Amniotic epithelial cell (primary cell): ENCODE measurements around the gene RAB3GAP1.
A peak's percentile ranks its signal among the peaks of the same experiment; 100 is the strongest.
"Not testable (repeated sequence)": the region's sequence is repeated elsewhere in the genome, so short reads cannot be mapped to it uniquely, and the experiment has no call there.

Source experiments
- DNase-seq: peaks from one replicate; pipeline ENCODE4 v3.0.0-alpha.2; 2010; ENCODE audit warnings: low read depth

RAB3GAP1 gene

GRCh38 chr2:135052042-135052876, at the start of gene RAB3GAP1:
TSS of gene RAB3GAP1 (plus strand) at chr2:135052292. CDS start at chr2:135052308, 16 bp downstream.
- DNase-seq, result peak; percentile 83

DNA sequence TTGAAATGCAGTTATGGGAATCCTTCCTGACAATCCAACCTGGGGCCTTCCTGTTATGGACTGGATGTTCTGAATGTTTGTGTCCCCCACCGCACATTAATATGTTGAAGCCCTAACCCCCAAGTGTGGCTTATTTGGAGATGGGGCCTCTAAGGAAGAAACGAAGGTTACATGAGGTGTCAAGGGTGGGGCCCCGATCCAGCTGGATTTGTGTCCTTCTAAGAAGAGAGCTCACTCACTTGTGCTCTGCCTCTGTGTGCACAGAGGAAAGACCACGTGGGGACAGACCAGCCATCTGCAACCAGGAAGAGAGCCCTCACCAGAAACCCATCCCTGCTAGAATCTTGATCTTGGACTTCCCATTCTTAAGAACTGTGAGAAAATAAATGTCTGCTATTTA, 49.3 kb upstream of the RAB3GAP1 start:
- DNase-seq, result no peak

GRCh38 chr2:135004005-135004746, 47.9 kb upstream of the RAB3GAP1 start:
- peak; percentile 56 for DNase-seq

DNA sequence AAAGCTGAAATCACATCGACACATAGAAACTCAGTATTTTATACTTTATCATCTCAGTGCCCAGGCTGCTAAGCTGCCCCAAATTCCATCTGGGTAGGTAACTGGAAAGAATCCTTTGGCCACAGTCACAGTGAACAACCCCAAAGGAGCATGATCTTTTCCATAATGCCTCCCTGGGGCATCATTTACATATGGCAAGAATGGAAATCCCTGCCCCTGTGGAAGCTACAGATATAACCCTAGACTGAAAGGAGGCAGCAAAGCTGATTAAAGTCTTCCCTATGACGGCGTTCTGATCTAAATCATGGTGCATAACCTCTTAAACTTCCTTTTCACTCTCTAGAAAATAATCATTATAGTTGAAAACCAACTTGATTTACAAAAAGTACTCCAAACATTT, 46.3 kb upstream of the RAB3GAP1 start:
- DNase-seq, result no peak

DNA sequence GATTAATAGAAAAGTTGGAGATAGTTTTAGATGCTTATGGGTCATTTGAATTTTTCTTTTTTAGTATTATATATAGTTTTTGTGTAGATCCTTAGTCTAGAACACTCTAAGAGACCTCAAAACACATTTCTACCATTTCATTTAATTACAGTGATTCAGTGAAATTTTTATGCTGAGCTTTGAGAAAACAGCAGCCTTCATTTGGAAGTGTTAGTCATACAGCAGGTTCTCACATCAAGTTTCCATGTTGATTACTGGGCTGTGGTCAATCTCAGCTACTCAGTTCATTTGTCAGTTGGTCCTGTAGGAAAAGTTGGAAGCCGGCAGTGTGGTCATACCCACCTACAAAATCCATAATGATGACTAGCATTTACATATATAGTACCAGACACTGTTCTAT, 42.8 kb upstream of the RAB3GAP1 start:
- no peak for DNase-seq

DNA sequence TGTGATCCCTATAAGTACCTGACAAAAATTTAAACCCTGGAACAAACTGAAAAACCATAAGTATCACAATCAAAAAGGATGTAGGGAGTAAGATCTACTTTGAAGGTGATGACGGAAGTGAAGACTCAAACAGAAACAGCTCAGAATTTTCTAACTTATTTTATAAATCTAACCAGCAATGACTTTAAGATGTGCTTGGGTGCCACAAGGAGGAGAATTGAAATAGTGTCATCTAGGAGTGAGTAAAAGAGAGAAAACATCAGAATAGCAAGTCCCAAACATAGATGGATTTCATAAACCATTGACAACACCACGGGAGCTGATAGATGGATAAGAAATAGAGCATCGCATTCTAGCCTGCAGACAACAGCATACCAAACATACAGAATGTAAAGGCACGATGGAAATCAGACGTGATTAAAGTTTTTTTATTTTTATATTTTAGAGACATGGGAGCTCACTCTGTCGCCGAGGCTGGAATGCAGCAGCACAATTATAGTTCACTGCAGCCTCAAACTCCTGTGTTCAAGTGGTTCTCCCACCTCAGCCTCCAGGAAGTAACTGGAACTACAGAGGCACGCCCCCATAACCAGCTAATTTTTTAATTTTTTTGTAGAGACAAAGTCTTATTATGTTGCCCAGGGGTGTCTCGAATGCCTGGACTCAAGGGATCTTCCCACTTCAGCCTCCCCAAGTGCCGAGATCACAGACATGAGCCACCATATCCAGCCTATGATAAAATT, 41.7 kb upstream of the RAB3GAP1 start:
- no peak for DNase-seq

DNA sequence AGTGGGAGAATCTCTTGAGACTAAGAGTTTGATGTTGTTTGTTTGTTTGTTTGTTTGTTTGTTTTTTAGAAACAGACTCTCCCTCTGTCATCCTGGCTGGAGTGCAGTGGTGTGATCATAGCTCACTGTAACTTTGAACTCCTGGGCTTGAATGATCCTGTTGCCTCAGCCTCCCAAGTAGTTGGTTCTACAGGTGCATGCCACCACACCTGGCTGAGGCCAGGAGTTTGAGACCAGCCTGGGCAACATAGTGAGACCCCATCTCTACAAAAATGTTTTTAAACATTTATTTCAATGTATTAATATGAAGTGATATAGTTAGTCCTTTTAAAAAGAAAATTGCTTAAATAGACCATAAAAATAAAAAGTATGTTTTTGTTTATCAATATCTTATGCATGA, 40.5 kb upstream of the RAB3GAP1 start:
- DNase-seq, result no peak

- no peak for DNase-seq
Observed at GRCh38 chr2:135021618-135022017, 30.5 kb upstream of the RAB3GAP1 start.

DNA sequence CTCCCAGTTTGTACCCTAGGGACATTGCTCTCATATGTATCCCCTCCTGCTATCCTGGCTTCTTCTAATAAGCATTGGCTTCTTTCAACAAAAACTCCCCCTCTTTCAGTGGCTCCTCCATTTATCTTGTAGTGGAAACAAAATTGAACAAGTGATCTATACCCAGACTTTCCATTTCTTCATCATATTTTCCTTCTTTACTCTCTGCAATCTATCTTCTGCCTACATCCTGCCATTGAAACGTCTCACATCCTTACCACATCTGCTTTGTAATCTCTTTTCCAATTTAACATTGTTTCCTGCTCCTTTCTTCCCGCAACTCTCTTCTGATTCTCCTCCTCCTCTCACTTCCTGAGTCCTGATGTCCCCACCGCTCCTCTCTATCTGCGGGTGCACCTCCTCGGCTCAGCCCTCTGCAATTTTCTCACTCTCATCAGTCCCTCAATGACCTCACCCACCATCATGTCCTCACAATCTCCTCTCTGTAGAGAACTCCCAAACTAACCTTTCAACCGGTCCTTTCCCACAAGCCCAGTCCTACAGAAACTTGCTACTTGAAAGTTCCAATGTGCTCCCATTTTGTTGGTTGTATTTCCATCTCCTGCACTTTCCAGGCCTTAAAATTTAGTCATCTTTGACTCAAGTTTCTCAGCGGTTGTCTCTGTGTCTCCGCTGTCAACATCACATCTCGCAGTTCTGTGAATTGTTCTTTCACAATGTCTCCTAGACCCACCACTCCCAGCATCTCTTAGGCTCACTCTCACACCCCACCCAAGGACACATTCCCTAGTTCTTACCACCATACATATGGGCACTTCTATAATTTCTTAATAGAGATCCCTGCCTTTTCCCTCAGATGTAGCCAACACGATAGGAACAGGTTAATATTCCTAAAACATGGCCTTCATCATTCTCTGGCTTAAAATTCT, 28.9 kb upstream of the RAB3GAP1 start:
- DNase-seq, result no peak

DNA sequence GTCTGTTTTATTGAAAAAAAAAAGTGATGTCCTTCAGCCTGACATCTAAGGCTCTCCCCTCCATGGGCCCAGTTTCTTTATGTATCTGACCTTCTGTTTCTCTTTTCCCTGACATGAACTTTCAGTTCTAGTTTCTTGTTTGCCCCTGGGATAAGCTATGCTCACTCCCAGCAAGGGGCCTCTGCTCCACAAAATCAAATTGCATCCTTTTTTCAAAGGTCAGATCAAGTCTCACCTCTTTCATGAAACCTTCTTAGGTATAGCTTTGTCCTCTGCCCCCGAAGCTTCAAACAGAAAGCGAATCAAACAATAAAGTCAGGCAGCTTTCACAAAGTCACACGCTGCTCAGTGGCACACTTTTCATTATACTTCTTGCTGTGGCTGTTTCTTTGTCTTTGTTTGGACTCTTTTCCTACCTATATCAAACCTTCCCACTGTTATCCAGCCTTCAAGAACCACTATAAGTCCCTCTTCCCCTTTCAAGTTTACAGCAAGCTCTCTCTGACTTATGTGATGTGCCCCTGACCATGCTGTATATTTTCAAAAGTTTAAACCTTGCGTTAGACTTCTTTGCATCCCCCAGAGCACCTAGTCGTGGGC, 28.1 kb upstream of the RAB3GAP1 start:
- DNase-seq, result no peak

DNA sequence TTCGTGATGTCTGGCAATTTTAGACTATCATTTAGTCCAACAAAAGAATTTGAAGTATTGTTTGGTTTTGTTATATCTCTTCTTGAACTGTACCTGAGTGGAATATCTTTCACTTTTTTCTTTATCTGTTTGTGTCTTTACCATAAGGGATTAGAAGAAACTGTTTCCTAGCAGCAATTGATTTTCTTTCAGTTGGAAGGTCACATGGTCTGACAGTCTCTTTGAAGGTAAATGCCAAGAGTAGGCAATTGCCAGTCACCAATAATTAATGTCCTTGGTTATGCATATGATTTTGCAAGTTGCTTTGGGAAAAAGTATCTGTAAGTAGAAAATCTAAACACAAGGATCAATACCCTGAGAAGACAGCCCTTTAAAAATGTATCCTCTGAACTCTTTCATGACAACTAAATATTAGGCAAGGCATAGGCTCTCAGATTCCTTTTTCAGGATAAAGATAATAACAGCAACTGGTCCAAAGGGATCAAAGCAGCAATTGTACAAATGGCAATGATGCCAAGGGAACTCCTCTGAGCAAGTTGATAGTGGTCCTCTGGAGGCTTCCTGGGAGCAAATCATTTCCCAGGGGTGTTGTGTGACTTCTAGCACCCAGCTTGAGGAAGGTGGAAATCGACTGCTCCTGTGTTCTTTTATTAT, 22.5 kb upstream of the RAB3GAP1 start:
- DNase-seq, result no peak

GRCh38 chr2:135030826-135031225, 21.3 kb upstream of the RAB3GAP1 start:
- peak; percentile 78 for DNase-seq

DNA sequence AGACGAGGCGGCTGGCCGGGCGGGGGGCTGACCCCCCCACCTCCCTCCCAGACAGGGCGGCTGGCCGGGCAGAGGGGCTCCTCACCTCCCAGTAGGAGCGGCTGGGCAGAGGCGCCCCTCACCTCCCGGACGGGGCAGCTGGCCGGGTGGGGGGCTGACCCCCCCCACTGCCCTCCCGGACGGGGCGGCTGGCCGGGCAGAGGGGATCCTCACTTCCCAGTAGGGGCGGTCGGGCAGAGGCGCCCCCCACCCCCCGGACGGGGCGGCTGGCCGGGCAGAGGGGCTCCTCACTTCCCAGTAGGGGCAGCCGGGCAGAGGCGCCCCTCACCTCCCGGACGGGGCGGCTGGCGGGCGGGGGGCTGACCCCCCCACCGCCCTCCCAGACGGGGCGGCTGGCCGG, 18.9 kb upstream of the RAB3GAP1 start:
- DNase-seq, result not testable (repeated sequence)

DNA sequence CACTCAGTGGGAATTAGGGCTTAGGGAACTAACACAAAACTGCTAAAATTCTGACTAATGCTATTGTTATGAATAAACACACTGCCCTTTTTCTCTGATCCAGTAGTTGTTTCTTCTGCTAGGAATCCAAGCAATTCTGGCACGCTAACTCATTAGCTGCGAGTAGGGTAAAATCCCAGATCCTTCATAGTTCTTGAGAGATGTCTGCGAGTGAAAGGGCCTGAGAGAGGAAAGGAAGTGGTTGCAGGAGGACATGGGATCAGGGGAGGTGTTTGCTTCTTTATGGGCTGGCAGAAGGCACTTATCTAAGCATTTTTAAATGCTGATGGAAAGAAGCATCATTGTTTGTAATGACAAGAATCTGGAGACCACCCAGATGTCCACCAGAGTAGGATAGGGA, 14.3 kb upstream of the RAB3GAP1 start:
- DNase-seq, result peak; percentile 19

DNA sequence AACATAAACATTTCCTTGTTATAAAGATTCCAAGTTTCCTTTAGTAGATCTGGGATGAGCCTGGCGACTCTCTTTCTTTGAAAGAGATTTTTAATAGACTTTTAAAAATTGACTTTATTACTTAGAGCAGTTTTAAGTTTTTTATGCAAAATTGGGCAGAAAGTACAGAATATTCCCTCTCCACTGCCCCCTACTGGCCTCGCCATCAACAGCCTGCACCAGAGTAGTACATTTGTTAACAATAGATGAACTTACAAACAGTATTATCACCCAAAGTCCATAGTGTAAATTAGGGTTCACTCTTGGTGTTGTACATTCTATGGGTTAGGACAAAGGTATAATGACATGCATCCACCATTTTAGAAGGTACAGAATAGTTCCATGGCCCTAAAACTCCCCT, 8.7 kb upstream of the RAB3GAP1 start:
- DNase-seq, result no peak

- DNase-seq, result peak; percentile 8
Observed at GRCh38 chr2:135047300-135047699, 4.8 kb upstream of the RAB3GAP1 start, which contains the start of gene MAP3K19. TSS of gene MAP3K19 (minus strand) at chr2:135047447. CDS start at chr2:135024647, 22,800 bp downstream.

- DNase-seq, result no peak
Observed at GRCh38 chr2:135048122-135048521, 4.0 kb upstream of the RAB3GAP1 start.

GRCh38 chr2:135050132-135050531, 2.0 kb upstream of the RAB3GAP1 start:
- no peak for DNase-seq

- no peak for DNase-seq
Observed at GRCh38 chr2:135050684-135051083, 1.4 kb upstream of the RAB3GAP1 start.

DNA sequence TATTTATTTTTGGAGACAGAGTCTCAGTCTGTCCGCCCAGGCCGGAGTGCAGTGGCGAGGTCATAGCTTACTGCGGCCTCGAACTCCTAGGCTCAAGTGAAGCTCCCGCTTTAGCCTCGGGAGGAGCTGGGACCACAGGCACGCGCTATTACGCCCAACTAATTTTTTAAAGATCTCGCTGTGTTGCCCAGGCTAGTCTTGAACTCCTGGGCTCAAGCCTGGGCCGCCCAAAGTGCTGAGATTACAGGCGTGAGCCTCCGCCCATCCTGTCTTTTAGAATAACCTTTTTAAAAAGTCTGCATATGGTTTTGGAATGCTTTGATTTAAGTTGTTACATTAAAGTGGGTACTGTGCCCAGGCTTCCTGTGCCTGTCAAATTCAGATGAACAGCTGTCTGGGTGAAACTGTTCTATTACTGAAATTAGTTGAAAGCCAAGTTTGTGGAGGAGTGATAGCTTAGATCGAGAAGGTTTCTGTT, 944 bp downstream of the RAB3GAP1 start:
- DNase-seq, result peak; percentile 25
